ENCODE measurements around the gene AMPD2. TPM values are rescaled to one million over a fixed set of nuclear protein-coding genes. Genes with fewer than 3 reads are reported as not detected.

Gene AMPD2
- total and polyA plus RNA-seq, 2 of the 8 experiments (the other 6 are each of a cell fraction or from before 2014, with no cell fraction given) = 37.2 to 67.7 TPM

DNA sequence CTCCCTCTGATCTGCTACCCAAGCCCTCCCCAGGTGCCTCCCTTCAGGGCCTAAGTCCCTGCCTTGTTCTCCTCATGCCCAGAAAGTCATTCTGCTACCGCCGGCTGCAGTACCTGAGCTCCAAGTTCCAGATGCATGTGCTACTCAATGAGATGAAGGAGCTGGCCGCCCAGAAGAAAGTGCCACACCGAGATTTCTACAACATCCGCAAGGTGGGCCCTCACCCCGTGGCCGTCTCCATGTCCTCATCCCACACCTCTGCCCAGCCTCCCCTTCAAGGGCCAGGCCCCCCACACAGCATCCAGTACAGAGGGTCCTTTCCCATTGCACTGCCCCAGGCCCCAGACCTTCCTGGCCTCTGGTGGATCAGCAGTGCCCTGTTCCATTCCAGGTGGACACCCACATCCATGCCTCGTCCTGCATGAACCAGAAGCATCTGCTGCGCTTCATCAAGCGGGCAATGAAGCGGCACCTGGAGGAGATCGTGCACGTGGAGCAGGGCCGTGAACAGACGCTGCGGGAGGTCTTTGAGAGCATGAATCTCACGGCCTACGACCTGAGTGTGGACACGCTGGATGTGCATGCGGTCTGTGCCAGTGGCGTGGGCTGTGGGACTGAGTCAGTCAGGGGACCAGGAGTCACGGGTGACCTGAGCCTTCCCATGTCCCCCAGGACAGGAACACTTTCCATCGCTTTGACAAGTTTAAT, 8.2 kb downstream of the AMPD2 start (continued):
- TF ChIP-seq, protein P1, sequence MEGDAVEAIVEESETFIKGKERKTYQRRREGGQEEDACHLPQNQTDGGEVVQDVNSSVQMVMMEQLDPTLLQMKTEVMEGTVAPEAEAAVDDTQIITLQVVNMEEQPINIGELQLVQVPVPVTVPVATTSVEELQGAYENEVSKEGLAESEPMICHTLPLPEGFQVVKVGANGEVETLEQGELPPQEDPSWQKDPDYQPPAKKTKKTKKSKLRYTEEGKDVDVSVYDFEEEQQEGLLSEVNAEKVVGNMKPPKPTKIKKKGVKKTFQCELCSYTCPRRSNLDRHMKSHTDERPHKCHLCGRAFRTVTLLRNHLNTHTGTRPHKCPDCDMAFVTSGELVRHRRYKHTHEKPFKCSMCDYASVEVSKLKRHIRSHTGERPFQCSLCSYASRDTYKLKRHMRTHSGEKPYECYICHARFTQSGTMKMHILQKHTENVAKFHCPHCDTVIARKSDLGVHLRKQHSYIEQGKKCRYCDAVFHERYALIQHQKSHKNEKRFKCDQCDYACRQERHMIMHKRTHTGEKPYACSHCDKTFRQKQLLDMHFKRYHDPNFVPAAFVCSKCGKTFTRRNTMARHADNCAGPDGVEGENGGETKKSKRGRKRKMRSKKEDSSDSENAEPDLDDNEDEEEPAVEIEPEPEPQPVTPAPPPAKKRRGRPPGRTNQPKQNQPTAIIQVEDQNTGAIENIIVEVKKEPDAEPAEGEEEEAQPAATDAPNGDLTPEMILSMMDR (IDR thresholded peaks at IDR 0.05; ENCODE audit: control extremely low read depth in 1 of 3, insufficient read depth in 1 of 3, low read depth in 1 of 3, low read length in 3 of 3) = no peak
- TF ChIP-seq PHF8 (conservative IDR thresholded peaks at IDR 0.05; ENCODE audit: low read depth, low read length) = no peak

Measured in H1 (cell line).